ENCODE data around the gene HOXD1.

HOXD1 gene

DNA sequence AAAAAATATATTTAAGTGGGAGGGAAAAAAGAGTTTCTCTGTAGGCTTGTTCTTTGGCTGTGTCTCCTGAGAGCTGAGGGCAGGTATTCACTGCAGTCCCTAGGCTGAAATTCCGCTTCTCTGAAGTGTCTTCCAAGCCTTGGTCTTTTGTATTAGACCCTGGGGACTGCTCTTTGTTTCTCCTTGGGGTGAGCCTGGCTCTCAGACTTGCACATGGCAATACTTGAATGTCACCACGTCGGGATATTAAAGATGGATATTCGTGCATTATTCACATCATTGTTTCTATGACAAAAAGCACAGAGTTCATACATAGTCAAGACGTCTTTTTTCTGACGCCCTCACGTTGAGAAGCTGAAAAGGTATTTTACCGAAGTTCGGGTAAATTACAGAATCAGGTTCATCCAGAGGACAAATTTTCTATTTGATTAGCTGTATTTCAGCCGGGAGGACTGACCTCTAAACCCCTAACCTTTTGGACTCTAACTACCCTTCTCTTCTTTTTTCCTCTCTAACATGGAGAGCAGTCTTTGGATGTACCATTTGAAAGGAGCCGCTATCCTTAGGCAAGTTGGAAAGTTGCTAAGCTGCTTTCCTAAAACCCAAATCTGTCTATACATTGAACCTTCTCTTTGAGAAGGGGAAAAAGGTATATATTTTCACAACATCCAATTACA, 33.8 kb upstream of the HOXD1 start:
- DNase-seq: no peak

DNA sequence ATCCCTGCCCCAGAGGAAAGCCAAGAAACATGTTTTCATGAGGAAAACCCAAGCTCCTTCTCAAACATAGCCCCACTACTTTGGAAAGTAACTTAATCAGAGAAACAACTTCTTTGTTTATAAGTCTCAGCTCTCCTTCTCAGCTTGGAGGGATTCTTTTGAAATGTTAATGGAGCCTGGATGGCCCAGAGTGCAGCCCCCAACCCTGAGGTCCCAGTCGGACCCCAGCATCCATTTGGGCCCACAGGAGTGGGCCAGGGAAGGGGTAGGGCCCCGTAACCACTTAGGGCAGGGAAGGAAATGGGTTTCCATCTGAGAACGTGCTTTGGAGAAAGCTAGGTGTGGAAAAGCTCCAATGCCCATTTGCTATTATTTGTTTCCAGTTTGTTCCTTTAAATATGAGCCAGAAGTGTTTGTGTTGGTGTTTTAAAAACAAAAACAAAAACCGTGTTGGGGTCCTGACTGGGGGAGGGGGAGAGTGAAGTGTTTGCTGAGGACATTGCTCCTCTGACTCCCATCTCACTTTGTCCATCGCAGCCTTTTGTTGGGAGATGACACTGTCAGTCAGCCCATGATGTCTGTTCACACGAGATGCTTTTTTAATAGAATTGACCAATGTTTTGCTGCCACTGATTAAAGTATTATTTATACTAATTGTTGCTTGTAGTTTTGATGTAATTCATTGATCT, 33.0 kb upstream of the HOXD1 start:
- no peak for DNase-seq

DNA sequence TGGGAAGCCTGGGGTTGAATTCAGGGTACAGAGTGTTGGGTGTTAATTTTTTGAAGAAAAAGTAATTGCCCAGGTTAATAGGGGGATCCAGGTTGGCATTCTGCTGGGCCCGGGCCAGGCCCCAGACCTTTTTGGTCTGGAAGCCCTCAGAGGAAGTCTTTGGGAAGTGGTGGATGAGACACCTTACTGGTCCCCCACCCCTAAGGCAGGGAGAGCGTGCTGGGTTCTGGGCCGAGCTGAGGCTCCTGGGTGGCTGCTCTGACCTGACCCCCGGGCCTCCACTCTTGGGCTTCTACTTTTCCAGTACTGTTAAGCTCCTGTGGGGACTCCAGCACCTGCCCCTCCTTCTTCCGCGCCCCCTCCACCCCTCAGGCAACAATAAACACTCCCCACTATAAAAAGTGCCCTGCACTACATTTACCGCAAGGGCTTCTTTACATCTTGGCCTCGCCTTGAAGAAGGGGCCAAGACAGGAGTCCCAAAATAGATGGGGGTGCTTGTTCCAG, 32.1 kb upstream of the HOXD1 start:
- DNase-seq: no peak

DNA sequence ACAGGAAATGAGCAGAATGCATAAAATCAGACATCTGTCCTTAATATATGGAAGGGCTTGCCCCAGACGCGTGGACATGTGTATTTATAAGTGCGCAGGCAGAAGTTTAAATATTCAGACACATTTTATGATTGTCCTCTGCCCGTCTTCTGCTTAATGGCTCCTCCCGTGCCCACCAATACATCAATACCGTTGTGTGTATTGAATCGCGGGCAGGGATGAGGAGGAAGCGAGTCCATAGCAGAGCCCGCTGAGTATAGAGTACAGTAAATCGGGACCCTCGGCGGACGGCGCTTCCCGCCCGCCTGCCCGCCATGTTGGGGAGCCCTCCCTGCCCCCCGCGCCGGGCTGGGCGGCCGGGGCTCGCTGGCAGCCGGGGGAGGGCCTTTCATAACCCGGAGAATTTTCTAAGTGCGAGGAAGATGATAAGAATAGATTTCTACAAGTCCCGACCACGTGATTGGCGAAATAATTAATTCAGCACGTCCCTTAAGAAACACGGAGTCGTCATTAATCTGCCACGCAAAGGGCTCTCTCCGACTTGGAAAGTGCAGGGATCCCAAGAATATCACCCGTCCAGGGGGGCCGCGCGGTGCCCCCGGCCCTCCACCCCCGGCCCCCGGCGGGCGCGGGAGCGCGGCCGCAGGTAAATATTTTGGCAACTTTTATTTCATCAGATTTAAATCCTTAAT, 31.5 kb upstream of the HOXD1 start, which contains the start of gene HOXD3:
Gene HOXD3 (plus strand): TSS at position 501 of the 692 bp plus-strand sequence. CDS start 11,808 bp downstream, outside the sequence.
- DNase-seq: no peak

DNA sequence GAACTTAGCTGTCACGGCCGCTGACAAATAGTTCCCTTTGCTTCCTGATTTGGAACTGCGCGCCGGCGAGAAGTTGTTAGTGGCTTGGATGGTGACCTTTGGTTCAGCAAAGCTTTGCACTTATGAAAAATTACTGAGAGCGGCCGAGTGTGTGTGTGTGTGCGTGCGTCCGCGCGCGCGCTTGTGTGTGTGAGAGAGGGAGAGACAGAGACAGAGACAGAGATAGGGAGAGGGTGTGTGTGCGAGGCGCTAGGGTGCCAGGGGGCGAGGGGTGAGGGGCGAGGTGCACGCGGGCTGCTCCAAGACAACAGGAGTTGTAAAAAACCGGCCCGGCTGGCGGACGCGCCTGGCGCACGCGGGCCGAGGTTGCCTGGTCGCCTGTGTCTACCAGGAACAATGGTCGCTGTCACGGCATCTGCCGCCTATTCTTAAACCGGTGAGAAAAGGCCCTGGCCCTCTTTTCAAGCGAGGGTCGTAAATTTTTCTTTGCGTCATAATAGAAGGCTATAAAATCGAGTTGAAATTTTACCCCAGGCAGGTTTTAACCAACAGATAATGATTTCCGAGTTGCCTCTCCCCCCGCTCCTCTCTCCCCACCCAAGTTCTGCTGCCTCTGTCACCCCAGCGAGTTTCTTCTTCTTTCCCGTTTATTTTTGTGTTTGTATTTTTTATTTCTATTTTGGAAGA, 30.8 kb upstream of the HOXD1 start:
- no peak for DNase-seq

DNA sequence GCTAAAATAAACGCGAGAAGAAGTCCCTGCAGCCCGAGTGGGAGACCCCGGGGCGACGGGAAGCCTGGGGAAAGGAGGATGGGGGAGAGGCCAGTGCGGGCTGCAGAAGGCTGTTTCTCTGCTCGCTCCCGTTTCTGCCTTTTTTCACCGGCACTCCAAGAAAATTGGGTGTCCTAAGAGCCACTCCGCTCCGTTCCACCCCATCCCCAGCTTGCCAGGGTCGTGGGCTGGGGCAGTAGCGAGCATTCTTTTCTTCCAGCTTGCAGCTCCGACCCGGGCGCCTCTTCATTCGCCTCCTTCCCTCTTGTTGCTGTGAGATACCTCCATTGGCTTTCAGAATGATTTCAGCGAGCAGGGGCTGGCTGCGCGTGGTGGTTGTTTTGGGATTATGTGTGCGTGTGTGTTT, 30.3 kb upstream of the HOXD1 start:
- DNase-seq: no peak

DNA sequence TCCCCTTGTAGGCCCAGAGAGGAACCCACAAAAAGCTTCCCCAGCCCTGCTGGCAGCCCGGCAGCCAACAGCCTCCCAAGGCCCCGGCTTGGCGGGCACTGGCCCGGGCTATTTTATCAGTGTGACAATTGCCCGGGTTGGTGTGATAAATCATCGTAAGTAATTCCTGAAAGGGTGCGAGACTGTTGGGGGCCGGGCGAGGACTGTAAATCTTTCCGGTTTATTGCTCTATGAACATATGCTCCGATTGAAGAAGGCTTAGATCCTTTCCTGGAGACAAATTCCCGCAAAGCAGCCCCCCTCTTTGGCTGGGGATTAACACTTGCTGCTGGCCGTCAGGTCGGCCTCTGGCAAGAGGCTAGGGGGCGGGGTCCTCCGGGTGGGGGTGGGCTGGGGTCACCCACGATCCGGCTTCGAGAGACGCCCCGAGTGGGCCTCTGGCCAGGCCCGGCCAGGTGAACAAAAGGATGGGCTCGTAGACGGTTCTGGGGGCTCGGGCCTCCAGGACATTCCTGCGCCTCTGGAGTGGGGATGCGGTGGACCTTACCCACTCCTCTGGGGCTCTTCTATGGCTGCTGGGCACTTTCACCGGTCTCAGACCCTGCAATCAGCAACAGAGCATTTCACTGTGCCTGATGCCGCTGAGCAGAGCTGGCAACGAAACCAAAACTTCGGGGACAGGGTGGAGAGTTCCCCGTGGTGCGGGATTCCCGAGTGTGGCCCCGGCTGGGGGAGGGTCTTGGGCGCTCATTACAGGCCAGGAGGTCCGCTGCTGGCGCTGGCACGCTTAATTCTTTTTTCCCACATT, 29.4 kb upstream of the HOXD1 start:
- DNase-seq: no peak

DNA sequence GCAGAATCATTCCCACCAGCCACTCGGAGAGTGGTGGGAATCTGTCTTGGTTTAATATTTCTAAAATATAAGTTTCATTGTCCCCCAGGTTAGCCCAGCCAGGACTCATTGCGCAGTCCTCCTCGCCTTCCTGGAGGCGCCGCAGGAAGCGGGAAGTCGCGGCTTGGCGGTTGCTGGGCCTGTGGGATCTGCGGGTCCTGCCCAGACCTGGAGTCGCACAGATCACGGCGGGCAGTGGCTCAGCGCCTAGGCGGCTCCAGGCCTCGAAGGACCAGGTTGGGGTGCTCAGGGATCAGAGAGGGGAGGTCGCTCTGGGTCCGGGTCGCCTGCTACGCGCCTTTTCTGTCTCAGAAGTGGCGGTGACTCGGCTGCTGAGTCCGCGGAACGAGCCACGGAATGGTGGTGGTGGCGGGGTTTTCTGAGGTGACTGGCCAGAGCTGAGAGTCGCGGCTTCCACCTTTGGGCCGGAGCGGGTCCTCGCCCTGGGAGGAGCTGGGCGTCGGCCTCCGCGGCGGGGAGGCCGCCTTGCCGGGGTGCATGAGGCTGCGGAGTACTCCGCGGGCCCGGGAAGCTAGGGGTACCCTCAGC, 28.7 kb upstream of the HOXD1 start:
- no peak for DNase-seq

DNA sequence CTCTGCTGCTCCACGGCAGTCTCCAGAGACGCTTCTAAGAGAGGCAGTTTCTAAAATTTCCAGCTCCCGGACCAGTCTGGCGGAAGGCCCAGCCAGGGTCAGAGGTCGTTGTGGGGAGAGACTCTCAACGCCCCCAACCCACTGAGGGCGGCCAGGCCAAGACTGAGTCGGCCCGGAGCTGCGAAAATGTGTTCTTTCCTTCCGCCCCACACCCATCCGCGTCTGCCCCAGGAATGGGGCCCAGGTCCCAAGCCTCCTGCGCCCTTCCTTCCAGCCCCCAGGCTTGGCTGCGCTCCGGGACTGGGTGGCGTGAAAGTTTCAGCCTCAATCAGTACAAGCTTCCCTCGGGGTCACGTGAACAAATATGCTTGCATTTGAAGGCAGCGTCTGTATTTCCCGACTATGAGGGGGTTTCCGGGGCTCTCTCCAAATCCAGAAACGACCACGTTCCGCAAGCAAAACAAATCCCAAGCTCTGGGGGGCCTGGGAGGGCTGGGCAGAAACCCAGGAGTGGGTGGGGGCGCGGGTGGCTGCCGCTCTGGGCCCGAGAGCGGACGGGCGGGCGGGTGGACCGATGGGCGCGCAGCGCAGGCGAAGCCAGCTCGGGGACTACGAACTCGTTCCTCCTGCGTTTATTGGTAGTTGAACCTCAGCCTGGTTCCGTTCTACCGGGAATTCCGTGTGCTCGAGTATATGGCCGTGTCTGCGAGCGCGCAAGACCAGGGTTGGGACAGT, 28.1 kb upstream of the HOXD1 start:
- DNase-seq: no peak

DNA sequence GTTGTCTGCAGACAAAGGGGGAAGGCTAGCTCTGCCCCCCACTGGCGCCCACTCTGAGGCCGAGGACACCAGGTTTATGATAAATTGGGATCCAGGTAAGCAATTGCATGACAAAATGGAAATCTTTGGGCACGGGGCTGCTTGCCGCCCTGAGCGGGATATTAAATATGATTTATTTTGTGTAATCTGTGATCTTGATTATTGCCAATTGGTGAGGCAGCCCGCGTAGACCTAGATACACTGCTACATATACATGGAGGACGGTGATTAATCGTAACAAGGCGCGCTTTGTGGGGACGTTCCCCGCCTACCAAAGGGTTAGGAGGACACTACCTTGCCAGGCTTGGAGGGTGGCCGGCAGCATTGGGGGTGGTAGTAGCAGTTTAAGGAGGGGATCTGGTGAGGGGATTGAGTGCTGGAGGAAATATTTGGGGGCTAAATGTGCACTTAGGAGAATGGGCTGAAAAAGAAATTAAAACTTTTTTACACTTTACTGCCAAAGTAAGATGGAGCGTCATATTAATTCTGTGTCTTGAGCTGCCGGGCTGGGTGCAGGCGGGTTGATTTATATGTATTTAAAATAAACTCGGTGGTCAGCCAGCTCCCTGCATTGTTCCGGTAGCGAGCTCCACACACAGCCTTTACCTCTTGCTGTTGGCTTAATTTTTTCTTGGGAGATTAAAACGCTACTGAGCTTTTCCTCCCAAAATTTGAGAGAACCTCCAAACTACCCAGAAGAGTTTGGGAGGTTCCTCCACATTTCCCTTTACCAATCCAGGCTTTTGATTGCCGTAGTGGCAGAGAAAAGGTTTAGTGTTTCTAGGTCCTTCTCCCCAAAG, 27.3 kb upstream of the HOXD1 start:
- no peak for DNase-seq

DNA sequence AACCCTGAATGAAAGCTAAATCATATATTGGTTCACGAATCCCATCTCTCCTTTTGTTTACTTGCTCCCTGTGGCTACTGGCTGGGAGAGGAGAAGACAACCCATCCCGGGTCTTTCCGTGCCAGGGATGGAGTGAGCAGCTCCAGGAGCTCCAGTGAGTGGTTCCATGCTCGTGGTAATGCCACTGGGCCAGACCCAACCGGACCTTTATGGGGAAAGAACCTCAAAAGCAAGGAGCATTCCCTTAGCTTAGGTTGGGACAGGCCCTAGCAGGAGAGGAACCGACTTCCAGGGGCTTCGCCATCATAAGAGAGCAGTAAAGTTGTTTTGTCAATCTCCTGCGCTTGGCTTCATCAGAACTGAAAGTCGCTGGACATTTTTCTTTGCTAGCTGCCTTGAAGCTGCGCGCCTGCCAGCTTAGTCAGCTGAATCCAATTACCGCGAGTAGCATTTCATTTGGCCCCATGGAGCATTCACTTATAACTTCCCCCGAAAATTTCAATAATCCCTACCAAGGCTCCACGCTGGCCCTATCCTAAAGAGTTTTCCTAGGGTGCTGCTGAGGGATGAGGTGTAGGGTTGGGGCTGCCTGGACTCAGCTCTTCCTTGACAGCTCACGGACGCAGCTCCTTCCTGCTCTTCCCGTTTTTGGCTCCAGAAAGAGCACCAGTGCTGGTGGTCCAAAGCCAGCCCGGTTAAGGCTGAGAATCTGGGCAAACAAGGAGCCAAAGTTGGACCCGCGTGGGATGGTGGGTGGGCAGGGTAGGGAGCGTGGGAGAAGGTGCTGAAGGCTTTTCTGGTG, 26.4 kb upstream of the HOXD1 start:
- no peak for DNase-seq

DNA sequence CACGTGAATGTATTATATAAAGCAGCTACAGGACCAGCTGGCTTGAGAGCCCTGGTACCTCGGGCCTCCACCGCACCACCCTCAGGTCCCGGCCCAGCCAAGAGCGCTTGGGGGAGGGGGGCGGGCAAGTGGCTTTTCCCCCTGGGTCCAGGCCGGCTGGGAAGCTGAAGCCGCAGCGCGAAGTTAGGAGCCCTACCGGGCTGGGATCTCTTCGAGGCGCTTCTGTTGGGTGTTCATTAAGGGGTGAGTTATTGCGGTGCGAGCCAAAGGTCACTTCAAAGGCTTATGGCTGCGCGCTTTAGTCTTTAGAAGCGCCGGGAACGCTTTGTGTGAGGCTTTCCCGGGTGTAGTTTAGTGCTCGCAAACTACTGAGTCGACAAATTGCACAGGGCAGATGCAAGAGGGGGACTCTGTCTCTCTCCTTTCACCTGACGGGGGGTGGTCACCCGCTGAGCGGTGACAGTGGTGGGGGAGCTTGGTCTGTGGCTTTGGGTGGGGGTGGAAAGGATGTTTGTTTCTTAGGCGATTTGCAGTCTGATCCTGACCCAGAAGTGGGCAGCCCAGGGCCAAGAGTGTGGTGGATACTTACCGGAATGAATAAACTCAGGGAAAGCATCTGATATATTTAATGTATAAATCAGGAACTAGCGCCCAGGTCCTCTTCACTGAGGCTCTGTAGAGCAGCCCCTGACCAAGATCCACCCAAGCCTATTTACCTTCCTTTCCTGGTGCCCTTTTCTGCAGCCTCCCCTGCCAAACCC, 25.4 kb upstream of the HOXD1 start:
- DNase-seq: no peak

DNA sequence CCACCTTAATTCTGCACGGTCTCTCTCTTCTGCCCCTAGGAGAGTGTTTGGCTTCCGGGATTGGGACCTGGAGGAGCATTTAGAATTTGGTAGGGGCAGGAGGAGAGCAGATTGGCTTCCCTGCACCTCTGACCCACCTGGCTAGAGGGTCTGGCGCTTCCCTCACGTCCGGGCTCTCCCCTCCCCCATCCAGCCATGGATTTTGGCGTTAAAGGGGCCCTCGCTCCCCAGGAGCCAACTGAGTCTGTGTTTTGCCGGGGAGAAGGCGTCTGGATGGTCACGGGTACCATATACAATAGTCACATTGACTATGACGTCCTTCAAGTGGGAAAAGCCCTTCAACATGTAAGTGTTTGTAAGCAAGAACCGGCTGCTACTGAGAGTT, 24.8 kb upstream of the HOXD1 start:
- no peak for DNase-seq

DNA sequence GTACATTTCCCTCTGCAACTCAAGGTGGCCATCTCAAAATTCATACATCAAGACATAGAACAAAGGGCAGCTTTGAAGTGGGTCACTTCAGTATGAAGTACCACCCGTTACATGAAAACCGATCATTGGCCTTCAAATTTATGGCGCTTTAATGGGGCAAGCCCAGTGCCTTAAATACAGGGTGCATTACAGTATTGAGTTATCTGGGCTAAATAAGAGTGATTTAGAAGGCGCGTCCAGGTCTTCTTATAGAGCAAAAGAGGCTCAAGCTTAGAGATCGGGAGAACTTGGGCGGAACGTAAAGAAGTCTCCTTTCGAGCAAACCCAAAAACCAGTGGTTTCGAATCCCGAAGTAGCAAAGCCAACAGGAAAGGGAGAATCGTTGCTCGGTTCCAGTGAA, 24.3 kb upstream of the HOXD1 start:
- no peak for DNase-seq

DNA sequence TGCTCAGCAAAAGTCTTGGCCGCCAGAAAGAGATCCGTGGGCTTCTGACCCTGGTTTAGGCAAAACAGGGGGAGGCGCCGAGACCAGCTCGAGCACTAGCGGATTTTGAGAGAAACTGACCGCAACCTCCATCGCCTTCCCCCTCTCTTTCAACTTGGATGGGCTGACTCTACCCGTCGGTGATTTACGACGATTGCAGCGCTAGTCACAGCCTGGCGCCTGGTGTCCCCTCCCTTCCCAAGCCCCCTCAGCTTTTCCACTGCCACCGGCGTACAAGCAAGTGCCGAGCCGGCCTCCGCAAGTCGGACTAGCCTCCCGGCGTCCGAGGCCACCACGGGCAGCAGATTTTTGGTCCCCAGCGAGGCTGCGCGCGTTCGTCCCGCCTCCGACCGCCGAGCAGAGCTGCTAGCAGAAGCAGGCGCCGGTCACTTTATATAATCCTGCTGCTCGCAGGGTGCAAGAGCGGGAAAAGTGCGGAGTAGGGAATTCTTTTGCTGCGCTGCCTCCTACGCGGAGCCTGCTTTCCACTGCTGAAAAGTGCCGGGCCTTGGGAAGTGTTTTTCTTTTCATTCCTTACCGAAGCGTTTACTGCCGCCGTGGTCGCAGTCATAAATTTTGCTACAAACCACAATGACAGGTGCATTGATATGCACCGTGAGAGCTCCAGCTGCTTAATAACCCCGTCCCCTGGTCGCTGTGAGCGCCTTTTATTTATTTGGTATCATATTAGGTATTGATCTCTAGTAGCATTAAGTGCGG, 23.7 kb upstream of the HOXD1 start:
- no peak for DNase-seq

DNA sequence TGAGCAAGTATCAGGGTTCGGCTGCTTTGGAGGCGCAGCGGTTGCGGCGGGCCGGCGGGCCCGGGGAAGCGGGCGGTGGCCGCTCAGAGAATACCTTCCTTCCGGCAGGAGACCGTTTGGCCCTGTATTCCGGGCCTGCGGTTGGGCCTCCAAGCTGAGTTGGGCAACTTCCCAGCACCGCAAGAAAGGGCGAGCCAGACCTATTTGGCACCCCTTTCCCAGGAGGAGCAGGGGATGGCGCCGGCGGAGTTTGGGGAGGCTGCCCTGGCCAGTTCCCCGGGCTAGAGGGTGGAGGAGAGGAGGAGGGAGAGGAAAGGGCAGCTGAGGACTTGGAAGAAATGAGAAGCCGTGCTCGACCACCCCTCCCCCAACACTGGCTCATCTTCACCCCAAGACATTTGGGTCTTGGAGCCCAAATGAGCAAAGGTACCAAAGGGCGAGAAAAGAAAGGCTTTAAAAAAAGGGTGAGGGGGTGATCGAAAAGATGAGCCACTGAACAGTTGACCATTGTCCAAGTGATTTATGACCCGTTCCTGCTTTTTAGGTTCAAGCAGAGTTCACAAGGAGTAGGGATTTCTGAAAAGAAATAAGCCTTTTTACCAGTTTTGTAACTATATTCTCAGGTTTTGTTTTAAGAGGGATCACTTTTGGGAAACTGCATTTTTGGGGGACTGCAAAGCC, 23.0 kb upstream of the HOXD1 start:
- no peak for DNase-seq

DNA sequence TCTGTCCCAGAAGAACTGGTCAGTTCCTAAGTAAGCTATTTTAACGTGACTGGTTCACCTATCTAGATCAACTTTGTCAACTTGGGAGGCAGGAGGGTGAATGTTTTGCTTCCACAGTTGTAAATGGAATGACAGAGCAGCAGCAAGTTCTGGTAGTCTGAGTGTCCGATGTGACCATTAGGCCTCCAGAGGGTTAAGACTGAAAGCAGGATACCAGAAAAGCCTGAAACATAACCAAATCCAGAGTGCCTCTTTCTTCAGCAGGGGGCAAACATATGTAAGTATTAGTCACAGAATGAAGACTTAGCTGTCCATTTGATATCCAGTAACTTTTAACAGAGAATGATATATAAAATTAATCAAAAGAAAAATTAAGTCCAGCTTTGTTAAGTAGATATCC, 22.2 kb upstream of the HOXD1 start:
- no peak for DNase-seq

Measured in AML-193 (cell line).